Gastrocnemius medialis (tissue), 4 donors: ENCODE measurements around the gene RXYLT1.

ENCODE experiments used
- CTCF ChIP-seq, 5 experiments: fragments of 450-650 bp in 3 of 5; fragments of 200-600 bp in 2 of 5; sonication (generic) in 2 of 5; IDR thresholded peaks in 4 of 5; conservative IDR thresholded peaks in 1 of 5; 1 replicate in 4 of 5; 2 replicates in 1 of 5; pipeline ENCODE4 v1.5.1; 2016 to 2019; ENCODE audit warnings: antibody characterized with exemption in 5 of 5, mild to moderate bottlenecking in 3 of 5, moderate library complexity in 3 of 5
- POLR2A ChIP-seq, 2 donors: fragments of 450-650 bp; IDR thresholded peaks; one replicate each; pipeline ENCODE4 v1.6.1; 2017; ENCODE audit warnings: antibody characterized with exemption in 2 of 2, mild to moderate bottlenecking in 2 of 2, moderate library complexity in 2 of 2

GRCh38 chr12:63779498-63780481, at the start of gene RXYLT1:
- TF ChIP-seq CTCF (IDR thresholded peaks at IDR 0.05 in 4 of 5, conservative IDR thresholded peaks at IDR 0.05 in 1 of 5) = peak in 1 of 5 experiments; percentile 26
- TF ChIP-seq POLR2A (IDR thresholded peaks at IDR 0.05) = peak; percentile 53 to 56
